Activated CD8-positive, alpha-beta T cell treated with anti-CD3 and anti-CD28 coated beads for 36 hours (primary cell): ENCODE data around the gene STN1. TPM values are rescaled to one million over a fixed set of nuclear protein-coding genes. Genes with fewer than 3 reads are reported as not detected.
A peak's percentile ranks its signal among the peaks of the same experiment; 100 is the strongest.

ENCODE experiments used
- ATAC-seq: fragments of 200-7000 bp; cut with Tn5 transposase; one replicate; pipeline ENCODE4 v1.10.0; 2021; ENCODE audit warnings: mild to moderate bottlenecking, moderate library complexity
- CTCF ChIA-PET: fragments of 350-600 bp; sonication (Branson Sonifier 250); formaldehyde crosslinking; loops from one replicate; lab custom pipeline; 2021; ENCODE audit warnings: antibody characterized with exemption; lab: Charles Lee
- POLR2A ChIA-PET: fragments of 350-600 bp; sonication (Branson Sonifier 250); formaldehyde crosslinking; loops from one replicate; lab custom pipeline; 2021; ENCODE audit warnings: antibody characterized with exemption; lab: Charles Lee
- DNase-seq: peaks from one replicate; pipeline ENCODE4 v3.0.0-alpha.2; 2020
- H3K27ac Mint-ChIP-seq: one replicate; pipeline ENCODE4 v1.8.0; 2021; ENCODE audit warnings: mild to moderate bottlenecking, mixed read lengths
- H3K27me3 Mint-ChIP-seq: one replicate; pipeline ENCODE4 v1.8.0; 2021; ENCODE audit warnings: mixed read lengths
- H3K36me3 Mint-ChIP-seq: one replicate; pipeline ENCODE4 v1.8.0; 2021; ENCODE audit warnings: low read depth, mixed read lengths
- H3K4me1 Mint-ChIP-seq: one replicate; pipeline ENCODE4 v1.8.0; 2021; ENCODE audit warnings: low read depth, mixed read lengths
- H3K4me3 Mint-ChIP-seq: one replicate; pipeline ENCODE4 v1.8.0; 2021; ENCODE audit warnings: mild to moderate bottlenecking, moderate library complexity, mixed read lengths
- H3K9me3 Mint-ChIP-seq: one replicate; pipeline ENCODE4 v1.8.0; 2021; ENCODE audit warnings: mixed read lengths
- CTCF ChIP-seq: fragments of 200-600 bp; IDR thresholded peaks from one replicate; pipeline ENCODE4 v1.8.0; 2022; ENCODE audit warnings: antibody characterized with exemption, mild to moderate bottlenecking
- intact Hi-C: fragments of 100-400 bp; cut with micrococcal nuclease; formaldehyde crosslinking; loops from one replicate; pipeline ENCODE4 v1.10.0; 2022
- total RNA-seq, 2 experiments: library from RNA; stranded (reverse); gene quantifications; one replicate each; pipeline ENCODE4 v1.2.3, GENCODE V29; 2021

The STN1 gene
- total RNA-seq, 2 experiments from 2014 or later, result 32.1 to 32.4 TPM

DNA sequence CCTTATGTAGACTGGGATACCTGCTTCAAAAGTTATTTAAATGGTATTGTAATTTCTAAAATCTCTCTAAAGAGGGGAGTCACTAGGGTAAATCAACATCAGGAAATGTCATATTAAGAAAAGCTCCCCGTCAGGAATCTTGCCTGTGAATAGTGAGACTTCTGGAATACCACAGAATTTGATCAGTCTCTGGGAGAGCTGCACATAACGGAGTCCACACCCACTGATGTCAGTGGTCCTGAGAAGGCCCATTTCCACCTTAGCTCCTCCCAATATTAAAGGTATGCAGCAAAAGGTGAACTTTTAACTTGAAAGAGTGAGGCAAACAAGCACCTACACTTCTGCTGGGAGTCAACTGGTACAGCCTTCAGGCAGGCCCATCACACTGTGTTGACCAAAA, 27.3 kb downstream of the STN1 start:
- no peaks in the 10 kb centered on the region for H3K9me3 Mint-ChIP-seq
- peaks cover 45% of the 10 kb centered on the region for H3K4me1 Mint-ChIP-seq
- no peak for TF ChIP-seq CTCF
- peaks cover 22% of the 10 kb centered on the region for H3K36me3 Mint-ChIP-seq
- ATAC-seq, result no peak
- intact Hi-C loops, result no loop called here
- no peaks in the 10 kb centered on the region for H3K27me3 Mint-ChIP-seq
- DNase-seq, result no peak
- POLR2A ChIA-PET, result interaction anchor here (0.9 to 1.6 kb wide), 5 partner anchors 12 to 231 kb away, joined by 3 to 6 read pairs (median 4); partner anchors contain the start of gene SFR1
- peak overlapping the region; percentile 79 for H3K27ac Mint-ChIP-seq
- CTCF ChIA-PET, result interaction anchor here (1.1 to 1.8 kb wide), 13 partner anchors 11 to 384 kb away, joined by 3 to 11 read pairs (median 4); partner anchors contain the start of gene SFR1
- H3K4me3 Mint-ChIP-seq, result no peak overlapping the region

DNA sequence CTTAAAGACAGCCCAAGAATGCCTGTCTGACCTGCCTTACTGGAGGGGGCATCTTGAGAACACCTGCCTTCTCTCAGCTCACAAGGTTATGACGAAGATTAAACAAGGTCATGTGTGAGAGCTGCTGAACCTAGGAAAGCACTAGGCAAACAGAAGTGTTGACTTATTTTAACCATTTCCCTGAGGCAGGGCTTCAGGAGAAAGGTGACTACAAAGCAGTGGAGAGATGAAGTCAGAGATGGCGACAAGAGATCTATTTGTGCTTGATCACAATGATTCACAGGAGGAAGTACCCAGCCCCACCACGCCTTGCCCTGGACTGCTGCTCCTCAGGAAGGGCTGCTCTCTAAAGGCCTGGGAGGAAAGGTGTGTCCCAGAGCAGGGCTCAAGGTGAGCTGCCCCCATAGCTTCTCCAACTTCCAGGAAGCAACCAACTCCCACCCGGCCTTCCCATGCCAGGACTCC, 27.8 kb downstream of the STN1 start:
- Mint-ChIP-seq H3K27me3 (no peaks in the 10 kb centered on the region), H3K27ac (peak overlapping the region; percentile 79), H3K4me3 (no peak overlapping the region), H3K36me3 (peaks cover 19% of the 10 kb centered on the region), H3K4me1 (peaks cover 41% of the 10 kb centered on the region), H3K9me3 (no peaks in the 10 kb centered on the region)
- CTCF ChIA-PET, result interaction anchor here (0.8 to 2.6 kb wide), 18 partner anchors 11 to 384 kb away, joined by 3 to 15 read pairs (median 3); partner anchors contain the start of gene SFR1
- POLR2A ChIA-PET, result interaction anchor here (0.9 to 1.6 kb wide), 5 partner anchors 12 to 231 kb away, joined by 3 to 6 read pairs (median 4); partner anchors contain the start of gene SFR1
- intact Hi-C loops, result no loop called here
- DNase-seq, result peak; percentile 46
- peak; percentile 57 for ATAC-seq
- no peak for TF ChIP-seq CTCF

- H3K9me3 Mint-ChIP-seq, result no peaks in the 10 kb centered on the region
- ChIA-PET CTCF (interaction anchor here (0.9 to 2.6 kb wide), 14 partner anchors 12 to 385 kb away, joined by 3 to 15 read pairs (median 4); partner anchors contain the start of gene SFR1), POLR2A (interaction anchor here (1.4 to 1.5 kb wide), 2 partner anchors 20 to 22 kb away, joined by 4 to 5 read pairs; no protein-coding TSS in a partner anchor)
- H3K27ac Mint-ChIP-seq, result peak overlapping the region; percentile 65
- H3K27me3 Mint-ChIP-seq, result no peaks in the 10 kb centered on the region
- intact Hi-C loops, result loop anchor here (2.0 to 10.0 kb wide), 2 partner anchors 234 to 316 kb away; partner anchors contain the start of gene SFR1
- H3K36me3 Mint-ChIP-seq, result peaks cover 16% of the 10 kb centered on the region
- DNase-seq (no peak), ATAC-seq (no peak)
- peaks cover 32% of the 10 kb centered on the region for H3K4me1 Mint-ChIP-seq
- TF ChIP-seq CTCF, result no peak
- no peak overlapping the region for H3K4me3 Mint-ChIP-seq
Measured at GRCh38 chr10:103889121-103889720, 28.8 kb downstream of the STN1 start.

GRCh38 chr10:103888113-103888841, 29.7 kb downstream of the STN1 start:
- no peaks in the 10 kb centered on the region for H3K9me3 Mint-ChIP-seq
- peak; percentile 33 for DNase-seq
- CTCF ChIA-PET, result interaction anchor here (0.6 to 6.6 kb wide), 48 partner anchors 9 to 386 kb away, joined by 3 to 79 read pairs (median 5); partner anchors contain the start of genes GSTO1, SFR1 and SH3PXD2A
- H3K4me3 Mint-ChIP-seq, result no peak overlapping the region
- POLR2A ChIA-PET, result interaction anchor here (0.9 to 1.4 kb wide), 4 partner anchors 14 to 233 kb away, joined by 3 to 5 read pairs (median 3); partner anchors contain the start of gene STN1
- peak overlapping the region; percentile 65 for H3K27ac Mint-ChIP-seq
- H3K4me1 Mint-ChIP-seq, result peaks cover 27% of the 10 kb centered on the region
- peak; percentile 88 for ATAC-seq
- peaks cover 16% of the 10 kb centered on the region for H3K36me3 Mint-ChIP-seq
- no peaks in the 10 kb centered on the region for H3K27me3 Mint-ChIP-seq
- intact Hi-C loops, result loop anchor here (2.0 to 10.0 kb wide), 2 partner anchors 235 to 317 kb away; partner anchors contain the start of gene SFR1
- peak; percentile 91 for TF ChIP-seq CTCF
